Endodermal cell (in vitro differentiated cells): ENCODE data around the gene STK32B. TPM values are rescaled to one million over a fixed set of nuclear protein-coding genes. Genes with fewer than 3 reads are reported as not detected.

Experiments
- DNase-seq: peaks from one replicate; pipeline ENCODE4 v3.0.0-alpha.2; 2017
- H3K27ac ChIP-seq: 2 replicates; pipeline ENCODE4 v1.5.1; 2013; ENCODE audit warnings: mild to moderate bottlenecking, low read depth, low read length, moderate library complexity
- H3K27me3 ChIP-seq: 2 replicates; pipeline ENCODE4 v1.6.1; 2013; ENCODE audit warnings: mild to moderate bottlenecking, low read length, moderate library complexity; ENCODE audit not compliant: insufficient read depth, control insufficient read depth, poor library complexity, severe bottlenecking
- H3K36me3 ChIP-seq: 2 replicates; pipeline ENCODE4 v1.7.0; 2013; ENCODE audit warnings: mild to moderate bottlenecking, low read length, moderate library complexity; ENCODE audit not compliant: control insufficient read depth, insufficient read depth
- H3K4me1 ChIP-seq: one replicate; pipeline ENCODE4 v1.7.0; 2013; ENCODE audit warnings: low read length; ENCODE audit not compliant: control insufficient read depth, insufficient read depth
- H3K4me3 ChIP-seq: 2 replicates; pipeline ENCODE4 v1.5.1; 2013; ENCODE audit warnings: mild to moderate bottlenecking, low read length, moderate library complexity
- H3K9ac ChIP-seq: 2 replicates; pipeline ENCODE4 v1.6.1; 2013; ENCODE audit warnings: mild to moderate bottlenecking, low read length, moderate library complexity; ENCODE audit not compliant: poor library complexity, severe bottlenecking; ENCODE audit errors: extremely low read depth
- H3K9me3 ChIP-seq: 2 replicates; pipeline ENCODE4 v1.6.1; 2013; ENCODE audit warnings: mild to moderate bottlenecking, low read length, moderate library complexity; ENCODE audit not compliant: control insufficient read depth
- H3K27ac Mint-ChIP-seq: 2 replicates; pipeline ENCODE4 v1.8.0; 2020; ENCODE audit warnings: mixed read lengths
- H3K27me3 Mint-ChIP-seq: 2 replicates; pipeline ENCODE4 v1.8.0; 2021; ENCODE audit warnings: mild to moderate bottlenecking, mixed read lengths; ENCODE audit not compliant: insufficient read depth
- H3K36me3 Mint-ChIP-seq: 2 replicates; pipeline ENCODE4 v1.8.0; 2020; ENCODE audit warnings: low read depth, mixed read lengths
- H3K4me1 Mint-ChIP-seq: 2 replicates; pipeline ENCODE4 v1.8.0; 2020; ENCODE audit warnings: mixed read lengths
- H3K4me3 Mint-ChIP-seq: 2 replicates; pipeline ENCODE4 v1.8.0; 2020; ENCODE audit warnings: mild to moderate bottlenecking, moderate library complexity, mixed read lengths
- H3K9me3 Mint-ChIP-seq: 2 replicates; pipeline ENCODE4 v1.8.0; 2020; ENCODE audit warnings: mild to moderate bottlenecking, mixed read lengths
- WGBS, 2 experiments: methylation state at CpG; one replicate each; pipeline versions ENCODE4 v1.1.5 to v1.1.7; 2013; ENCODE audit warnings: missing lambda C conversion rate in 2 of 2, mixed read lengths in 1 of 2; ENCODE audit not compliant: insufficient coverage in 1 of 2, insufficient read length in 1 of 2; 5-methylcytosine and 5-hydroxymethylcytosine counted together
- total RNA-seq, 2 donors: library from RNA; stranded (reverse); fragmentation: NEBNext Ultra II Directional in 1 of 2; extraction: Animal tissue kit (Norgen Biotek cat#: 25700) in 1 of 2; gene quantifications; 2 replicates in 1 of 2; 3 replicates in 1 of 2; pipeline ENCODE4 v1.2.1, GENCODE V29; 2021
- TF ChIP-seq, protein P1 (sequence below): fragments of 200-600 bp; sonication (generic); conservative IDR thresholded peaks from 2 replicates; pipeline ENCODE4 v1.5.0; 2021; ENCODE audit warnings: antibody characterized with exemption, mild to moderate bottlenecking

Gene STK32B
- total RNA-seq, 2 donors from 2014 or later = 1.4 to 1.5 TPM

GRCh38 chr4:5079581-5079980, 28.3 kb downstream of the STK32B start:
- no peak for DNase-seq
- no peak overlapping the region for H3K9ac ChIP-seq
- no peaks in the 10 kb centered on the region for H3K9me3 ChIP-seq
- TF ChIP-seq, protein P1, sequence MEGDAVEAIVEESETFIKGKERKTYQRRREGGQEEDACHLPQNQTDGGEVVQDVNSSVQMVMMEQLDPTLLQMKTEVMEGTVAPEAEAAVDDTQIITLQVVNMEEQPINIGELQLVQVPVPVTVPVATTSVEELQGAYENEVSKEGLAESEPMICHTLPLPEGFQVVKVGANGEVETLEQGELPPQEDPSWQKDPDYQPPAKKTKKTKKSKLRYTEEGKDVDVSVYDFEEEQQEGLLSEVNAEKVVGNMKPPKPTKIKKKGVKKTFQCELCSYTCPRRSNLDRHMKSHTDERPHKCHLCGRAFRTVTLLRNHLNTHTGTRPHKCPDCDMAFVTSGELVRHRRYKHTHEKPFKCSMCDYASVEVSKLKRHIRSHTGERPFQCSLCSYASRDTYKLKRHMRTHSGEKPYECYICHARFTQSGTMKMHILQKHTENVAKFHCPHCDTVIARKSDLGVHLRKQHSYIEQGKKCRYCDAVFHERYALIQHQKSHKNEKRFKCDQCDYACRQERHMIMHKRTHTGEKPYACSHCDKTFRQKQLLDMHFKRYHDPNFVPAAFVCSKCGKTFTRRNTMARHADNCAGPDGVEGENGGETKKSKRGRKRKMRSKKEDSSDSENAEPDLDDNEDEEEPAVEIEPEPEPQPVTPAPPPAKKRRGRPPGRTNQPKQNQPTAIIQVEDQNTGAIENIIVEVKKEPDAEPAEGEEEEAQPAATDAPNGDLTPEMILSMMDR = no peak
- no peak overlapping the region for H3K4me3 Mint-ChIP-seq
- no peaks in the 10 kb centered on the region for H3K36me3 Mint-ChIP-seq
- H3K4me3 ChIP-seq = no peak overlapping the region
- H3K27me3 ChIP-seq = no peaks in the 10 kb centered on the region
- H3K36me3 ChIP-seq = no peaks in the 10 kb centered on the region
- no peak overlapping the region for H3K27ac ChIP-seq
- H3K4me1 Mint-ChIP-seq = no peaks in the 10 kb centered on the region
- H3K4me1 ChIP-seq = no peaks in the 10 kb centered on the region
- no peaks in the 10 kb centered on the region for H3K9me3 Mint-ChIP-seq
- no peak overlapping the region for H3K27ac Mint-ChIP-seq
- no peaks in the 10 kb centered on the region for H3K27me3 Mint-ChIP-seq

- H3K4me3 Mint-ChIP-seq = no peak overlapping the region
- no peak overlapping the region for H3K27ac Mint-ChIP-seq
- Histone ChIP-seq H3K36me3 (no peaks in the 10 kb centered on the region), H3K9ac (no peak overlapping the region), H3K4me3 (no peak overlapping the region), H3K27ac (no peak overlapping the region), H3K9me3 (peaks cover 11% of the 10 kb centered on the region), H3K4me1 (no peaks in the 10 kb centered on the region), H3K27me3 (no peaks in the 10 kb centered on the region)
- DNase-seq = no peak
- H3K9me3 Mint-ChIP-seq = peaks cover 5% of the 10 kb centered on the region
- no peaks in the 10 kb centered on the region for H3K4me1 Mint-ChIP-seq
- TF ChIP-seq, protein P1 = no peak
- no peaks in the 10 kb centered on the region for H3K27me3 Mint-ChIP-seq
- WGBS, 2 experiments = 87% methylated on average over 2 of the region's 2 CpGs; no CpG with 5 or more reads in 1 of the 2 experiments
- no peaks in the 10 kb centered on the region for H3K36me3 Mint-ChIP-seq
These were observed 30.2 kb downstream of the STK32B start for GRCh38 chr4:5081441-5081999.

- no peak for DNase-seq
- Mint-ChIP-seq H3K4me3 (no peak overlapping the region), H3K4me1 (no peaks in the 10 kb centered on the region), H3K27me3 (no peaks in the 10 kb centered on the region), H3K36me3 (no peaks in the 10 kb centered on the region), H3K9me3 (peaks cover 5% of the 10 kb centered on the region), H3K27ac (no peak overlapping the region)
- peaks cover 11% of the 10 kb centered on the region for H3K9me3 ChIP-seq
- H3K27ac ChIP-seq = no peak overlapping the region
- TF ChIP-seq, protein P1 = no peak
- no peaks in the 10 kb centered on the region for H3K27me3 ChIP-seq
- 75% methylated on average over 2 of the region's 2 CpGs; no CpG with 5 or more reads in 1 of the 2 experiments for WGBS, 2 experiments
- H3K36me3 ChIP-seq = no peaks in the 10 kb centered on the region
- no peak overlapping the region for H3K9ac ChIP-seq
- H3K4me3 ChIP-seq = no peak overlapping the region
- no peaks in the 10 kb centered on the region for H3K4me1 ChIP-seq
These were observed 31.1 kb downstream of the STK32B start for GRCh38 chr4:5082376-5082775.
